ENCODE data around the gene SLC13A5.

DNA sequence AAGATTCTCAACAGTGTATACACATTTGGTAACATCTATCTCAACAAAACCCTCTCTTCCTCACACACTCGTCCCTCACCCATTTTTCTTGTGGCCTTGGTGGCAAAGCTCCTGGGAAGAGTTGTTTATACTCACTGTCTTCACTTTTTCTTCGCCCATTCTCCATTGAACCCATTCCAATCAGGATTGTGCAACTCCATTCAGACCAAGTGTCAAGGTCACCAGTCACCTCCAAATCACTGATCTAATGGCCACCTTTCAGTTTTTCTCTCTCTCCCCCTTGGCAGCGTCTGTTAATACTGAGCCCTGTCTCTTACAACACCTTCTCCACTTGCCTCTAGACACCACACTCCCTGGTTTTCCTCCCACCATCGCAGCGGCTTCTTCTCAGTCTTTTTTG lies 8.6 kb upstream of the SLC13A5 start:
- TF ChIP-seq ZNF274 (IDR thresholded peaks at IDR 0.05; ENCODE audit: low read depth, low read length) (no peak), YY1 (IDR thresholded peaks at IDR 0.05; ENCODE audit: insufficient read depth, insufficient read length) (no peak)

All from NT2/D1 (cell line).